ENCODE measurements around the gene RAB9A.
"Not testable (repeated sequence)": the region's sequence is repeated elsewhere in the genome, so short reads cannot be mapped to it uniquely, and the experiment has no call there.

GRCh38 chrX:13648336-13648735 is 40.6 kb upstream of the RAB9A start:
- TF ChIP-seq BACH2 (CRISPR knock-in tag; IDR thresholded peaks at IDR 0.05; ENCODE audit: borderline replicate concordance); PATZ1 (CRISPR knock-in tag; IDR thresholded peaks at IDR 0.05; ENCODE audit: borderline replicate concordance); RARB (CRISPR knock-in tag; IDR thresholded peaks at IDR 0.05); ZFP3 (CRISPR knock-in tag; IDR thresholded peaks at IDR 0.05): not testable (repeated sequence)

Measured in SK-N-SH treated with all-trans-retinoic acid at 6 μM for 48 hours (cell line).